HCT116 (cell line): ENCODE results near the gene ERAL1.

ENCODE experiments used
- CBX3 ChIP-seq: IDR thresholded peaks from 2 replicates; pipeline ENCODE4 v1.6.1; 2012; ENCODE audit warnings: low read depth
- EZH2 ChIP-seq: fragments of 200-600 bp; sonication (generic); IDR thresholded peaks from 2 replicates; pipeline ENCODE4 v1.6.1; 2017; ENCODE audit warnings: antibody characterized with exemption, mixed run types
- EZH2phosphoT487 ChIP-seq: fragments of 200-600 bp; IDR thresholded peaks from 2 replicates; pipeline ENCODE4 v1.6.1; 2018; ENCODE audit warnings: antibody characterized with exemption, borderline replicate concordance
- JUND ChIP-seq: IDR thresholded peaks from 2 replicates; pipeline ENCODE4 v1.6.1; 2012
- POLR2AphosphoS5 ChIP-seq: IDR thresholded peaks from 2 replicates; pipeline ENCODE4 v1.6.1; 2011; ENCODE audit warnings: mild to moderate bottlenecking, low read depth, low read length, moderate library complexity
- SIN3A ChIP-seq: IDR thresholded peaks from 2 replicates; pipeline ENCODE4 v1.6.1; 2012; ENCODE audit warnings: low read depth
- SP1 ChIP-seq: IDR thresholded peaks from 2 replicates; pipeline ENCODE4 v1.6.1; 2012; ENCODE audit warnings: low read depth
- YY1 ChIP-seq: IDR thresholded peaks from 2 replicates; pipeline ENCODE4 v1.6.1; 2011; ENCODE audit warnings: low read length, low read depth, moderate library complexity, mild to moderate bottlenecking; ENCODE audit not compliant: insufficient replicate concordance; ENCODE audit errors: extremely low read depth
- ZNF274 ChIP-seq: fragments of 200-500 bp; sonication (Bioruptor generic); IDR thresholded peaks from 2 replicates; pipeline ENCODE4 v1.6.1; 2014; ENCODE audit warnings: mild to moderate bottlenecking, low read depth, low read length, inconsistent platforms
- TF ChIP-seq, protein P1 (sequence below), 3 experiments: fragments of 200-600 bp in 1 of 3; sonication (generic) in 1 of 3; IDR thresholded peaks in 2 of 3; conservative IDR thresholded peaks in 1 of 3; 2 replicates each; pipeline ENCODE4 v1.5.1; 2012 to 2017; ENCODE audit warnings: low read depth in 2 of 3, low read length in 2 of 3, antibody characterized with exemption in 1 of 3, borderline replicate concordance in 1 of 3, control low read depth in 1 of 3, mild to moderate bottlenecking in 1 of 3, mixed read lengths in 1 of 3, mixed run types in 1 of 3, moderate library complexity in 1 of 3; ENCODE audit not compliant: insufficient read depth in 1 of 3

DNA sequence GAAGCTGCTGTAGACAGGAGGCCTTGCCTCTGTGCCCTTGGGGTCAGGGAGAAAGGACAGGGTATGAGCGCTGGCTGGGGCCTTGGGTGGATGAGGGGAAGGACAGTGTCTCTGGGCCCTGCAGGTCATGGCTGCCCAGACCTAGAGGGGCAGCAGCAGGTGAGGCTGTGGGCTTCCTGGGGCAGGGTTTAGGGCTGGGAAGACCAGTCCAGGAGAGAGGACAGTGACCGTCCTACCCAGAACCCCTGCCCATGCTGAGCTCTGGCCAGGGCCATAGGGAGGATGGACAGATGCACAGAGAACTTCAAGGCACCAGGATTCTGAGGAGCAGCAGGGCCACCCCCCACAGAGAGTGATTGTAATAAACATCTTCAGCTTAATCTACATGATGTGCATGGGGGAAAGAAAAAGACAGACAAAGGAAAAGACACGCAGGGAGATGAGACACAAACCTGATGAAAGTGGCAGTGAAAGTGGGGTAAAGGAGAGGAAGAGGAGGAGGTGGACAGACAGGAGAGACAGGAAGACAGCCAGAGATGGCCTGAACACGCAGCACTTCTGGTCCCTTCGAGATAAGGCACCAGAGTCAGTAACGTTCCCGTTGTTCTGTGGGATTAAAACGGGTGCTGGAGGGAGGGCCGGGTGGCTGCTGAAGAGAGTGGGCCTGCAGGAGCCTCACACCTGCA, 25.2 kb downstream of the ERAL1 start:
- no peak for TF ChIP-seq ZNF274
- TF ChIP-seq, protein P1, sequence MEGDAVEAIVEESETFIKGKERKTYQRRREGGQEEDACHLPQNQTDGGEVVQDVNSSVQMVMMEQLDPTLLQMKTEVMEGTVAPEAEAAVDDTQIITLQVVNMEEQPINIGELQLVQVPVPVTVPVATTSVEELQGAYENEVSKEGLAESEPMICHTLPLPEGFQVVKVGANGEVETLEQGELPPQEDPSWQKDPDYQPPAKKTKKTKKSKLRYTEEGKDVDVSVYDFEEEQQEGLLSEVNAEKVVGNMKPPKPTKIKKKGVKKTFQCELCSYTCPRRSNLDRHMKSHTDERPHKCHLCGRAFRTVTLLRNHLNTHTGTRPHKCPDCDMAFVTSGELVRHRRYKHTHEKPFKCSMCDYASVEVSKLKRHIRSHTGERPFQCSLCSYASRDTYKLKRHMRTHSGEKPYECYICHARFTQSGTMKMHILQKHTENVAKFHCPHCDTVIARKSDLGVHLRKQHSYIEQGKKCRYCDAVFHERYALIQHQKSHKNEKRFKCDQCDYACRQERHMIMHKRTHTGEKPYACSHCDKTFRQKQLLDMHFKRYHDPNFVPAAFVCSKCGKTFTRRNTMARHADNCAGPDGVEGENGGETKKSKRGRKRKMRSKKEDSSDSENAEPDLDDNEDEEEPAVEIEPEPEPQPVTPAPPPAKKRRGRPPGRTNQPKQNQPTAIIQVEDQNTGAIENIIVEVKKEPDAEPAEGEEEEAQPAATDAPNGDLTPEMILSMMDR (IDR thresholded peaks at IDR 0.05 in 2 of 3, conservative IDR thresholded peaks at IDR 0.05 in 1 of 3; ENCODE audit: borderline replicate concordance in 1 of 3, insufficient read depth in 1 of 3, low read depth in 2 of 3, low read length in 2 of 3) = no peak
- TF ChIP-seq POLR2AphosphoS5 = no peak
- TF ChIP-seq EZH2 = no peak
- no peak for TF ChIP-seq CBX3
- TF ChIP-seq JUND = no peak
- TF ChIP-seq SP1 = no peak
- TF ChIP-seq SIN3A = no peak
- no peak for TF ChIP-seq EZH2phosphoT487
- TF ChIP-seq YY1 = no peak
